ENCODE results near the gene ZMAT3. TPM values are rescaled to one million over a fixed set of nuclear protein-coding genes. Genes with fewer than 3 reads are reported as not detected.

The ZMAT3 gene
- total and polyA plus RNA-seq, 2 of the 8 experiments (the other 6 are each of a cell fraction or from before 2014, with no cell fraction given), result 5.0 to 9.2 TPM

- Histone ChIP-seq H4K20me1 (replicated peaks in 1 of 2; ENCODE audit: control insufficient read depth in 1 of 2, insufficient read depth in 2 of 2, low read length in 2 of 2) (no peaks in the 10 kb centered on the region), H3K4me3 (ENCODE audit: extremely low read depth in 1 of 4, insufficient read depth in 2 of 4, low read depth in 3 of 4, low read length in 4 of 4) (no peak overlapping the region), H2BK120ac (replicated peaks; ENCODE audit: low read depth, low read length) (no peak overlapping the region), H3K79me2 (ENCODE audit: control insufficient read depth in 1 of 2, insufficient read depth in 2 of 2, low read length in 2 of 2) (no peaks in the 10 kb centered on the region), H3K23me2 (ENCODE audit: low read depth, low read length) (no peaks in the 10 kb centered on the region), H4K8ac (ENCODE audit: extremely low read depth, insufficient read depth, low read length) (no peak overlapping the region), H3K18ac (ENCODE audit: extremely low read depth, low read length) (no peak overlapping the region), H3K9me3 (ENCODE audit: insufficient read depth in 2 of 2, low read depth in 1 of 2, low read length in 1 of 2) (no peaks in the 10 kb centered on the region), H3K4ac (replicated peaks; ENCODE audit: insufficient read length, low read depth, low read length) (no peak overlapping the region), H3K4me1 (replicated peaks in 1 of 4; ENCODE audit: control insufficient read depth in 3 of 4, insufficient read depth in 4 of 4, low read length in 3 of 4) (no peaks in the 10 kb centered on the region), H4K5ac (ENCODE audit: insufficient read length, low read depth, low read length) (no peak overlapping the region), H2BK15ac (ENCODE audit: low read length) (no peak overlapping the region), H3K56ac (replicated peaks; ENCODE audit: insufficient read length, low read depth, low read length) (no peak overlapping the region), H2AK5ac (ENCODE audit: low read depth, low read length) (no peak overlapping the region), H3K27me3 (replicated peaks in 1 of 4; ENCODE audit: control insufficient read depth in 3 of 4, extremely low read depth in 1 of 4, insufficient read depth in 3 of 4, low read length in 3 of 4) (no peaks in the 10 kb centered on the region), H3K4me2 (ENCODE audit: insufficient read depth in 1 of 2, low read depth in 2 of 2, low read length in 2 of 2) (no peak overlapping the region), H3K36me3 (ENCODE audit: control insufficient read depth in 2 of 4, insufficient read depth in 4 of 4, low read length in 3 of 4) (no peaks in the 10 kb centered on the region), H2BK5ac (ENCODE audit: low read depth, low read length) (no peak overlapping the region), H3K14ac (ENCODE audit: insufficient read length) (no peak overlapping the region), H2BK20ac (ENCODE audit: low read length) (no peak overlapping the region), H2AFZ (ENCODE audit: low read length) (no peak overlapping the region), H3K79me1 (ENCODE audit: low read depth, low read length) (no peaks in the 10 kb centered on the region), H4K91ac (replicated peaks; ENCODE audit: insufficient read length, low read length) (no peak overlapping the region), H3K9ac (replicated peaks in 1 of 4; ENCODE audit: extremely low read depth in 1 of 4, low read depth in 3 of 4, low read length in 3 of 4) (no peak overlapping the region), H2BK12ac (ENCODE audit: low read depth, low read length) (no peak overlapping the region), H3K23ac (ENCODE audit: insufficient read length) (no peak overlapping the region), H3K27ac (ENCODE audit: low read depth, low read length) (no peak overlapping the region)
- DNase-seq (ENCODE audit: low read depth in 1 of 2, low spot score in 2 of 2) (no peak), FAIRE-seq (no peak)
- CTCF ChIA-PET (ENCODE audit: partially characterized antibody), result interaction anchor here (0.6 to 4.1 kb wide), 4 partner anchors 11 to 302 kb away, joined by 3 to 20 read pairs (median 7); no protein-coding TSS in a partner anchor
- TF ChIP-seq JUND (IDR thresholded peaks at IDR 0.05; ENCODE audit: low read length), result no peak
- TF ChIP-seq TBP (IDR thresholded peaks at IDR 0.05; ENCODE audit: low read depth, low read length), result no peak
- TF ChIP-seq USF2 (IDR thresholded peaks at IDR 0.05; ENCODE audit: low read length), result no peak
- TF ChIP-seq RXRA (IDR thresholded peaks at IDR 0.05; ENCODE audit: insufficient read depth, low read depth, low read length), result no peak
- no peak for TF ChIP-seq POLR2AphosphoS5 (IDR thresholded peaks at IDR 0.05; ENCODE audit: low read depth, low read length)
- POLR2A ChIA-PET (ENCODE audit: partially characterized antibody), result no interaction called here
- 79% methylated on average over 4 of the region's 4 CpGs; no CpG with 5 or more reads in 1 of the 2 experiments for WGBS, 2 experiments (ENCODE audit: extremely low coverage in 1 of 2, insufficient coverage in 1 of 2, insufficient read length in 1 of 2, insufficient replicate concordance in 2 of 2, low coverage in 1 of 2, low lambda C conversion rate in 2 of 2, missing lambda C conversion rate in 1 of 2)
Observed at GRCh38 chr3:179020112-179020511, 51.5 kb downstream of the ZMAT3 start.
